MM.1S (cell line): ENCODE data around the gene COL20A1.
"Not testable (repeated sequence)": the region's sequence is repeated elsewhere in the genome, so short reads cannot be mapped to it uniquely, and the experiment has no call there.

ENCODE experiments used
- DNase-seq: peaks from one replicate; pipeline ENCODE4 v3.0.0-alpha.2; 2015
- H2AFZ ChIP-seq: fragments of 300-600 bp; sonication (generic); 2 replicates; pipeline ENCODE4 v1.6.0; 2016; ENCODE audit warnings: antibody characterized with exemption, low read length
- H3F3A ChIP-seq: fragments of 300-600 bp; sonication (generic); 2 replicates; pipeline ENCODE4 v1.6.1; 2016; ENCODE audit warnings: mild to moderate bottlenecking, antibody characterized with exemption, low read length, moderate library complexity, mixed read lengths; ENCODE audit not compliant: insufficient read depth
- H3K27ac ChIP-seq: fragments of 300-600 bp; sonication (generic); 2 replicates; pipeline ENCODE4 v1.5.1; 2016; ENCODE audit warnings: mild to moderate bottlenecking, low read length
- H3K27me3 ChIP-seq: fragments of 300-600 bp; sonication (generic); replicated peaks from 2 replicates; pipeline ENCODE4 v1.6.0; 2016; ENCODE audit warnings: low read length; ENCODE audit not compliant: insufficient read depth
- H3K36me3 ChIP-seq: fragments of 300-600 bp; sonication (generic); replicated peaks from 2 replicates; pipeline ENCODE4 v1.6.1; 2016; ENCODE audit warnings: mild to moderate bottlenecking, low read length, mixed read lengths; ENCODE audit not compliant: insufficient read depth
- H3K4me1 ChIP-seq: fragments of 300-600 bp; sonication (generic); 2 replicates; pipeline ENCODE4 v1.6.1; 2016; ENCODE audit warnings: low read length, mixed read lengths
- H3K4me2 ChIP-seq: fragments of 300-600 bp; sonication (generic); 2 replicates; pipeline ENCODE4 v1.6.0; 2016; ENCODE audit warnings: low read depth, low read length
- H3K4me3 ChIP-seq: fragments of 300-600 bp; sonication (generic); 2 replicates; pipeline ENCODE4 v1.5.1; 2016; ENCODE audit warnings: low read length, mixed read lengths
- H3K79me2 ChIP-seq: fragments of 300-600 bp; sonication (generic); 2 replicates; pipeline ENCODE4 v1.6.1; 2016; ENCODE audit warnings: mixed run types, low read length, mixed read lengths
- H3K9ac ChIP-seq: fragments of 300-600 bp; sonication (generic); 2 replicates; pipeline ENCODE4 v1.6.1; 2016; ENCODE audit warnings: low read length, mixed read lengths
- H3K9me2 ChIP-seq: fragments of 300-600 bp; sonication (generic); replicated peaks from 2 replicates; pipeline ENCODE4 v1.6.1; 2016; ENCODE audit warnings: mild to moderate bottlenecking, low read length, mixed read lengths; ENCODE audit not compliant: insufficient read depth
- H3K9me3 ChIP-seq: fragments of 300-600 bp; sonication (generic); replicated peaks from 2 replicates; pipeline ENCODE4 v1.6.1; 2016; ENCODE audit warnings: mild to moderate bottlenecking, low read length, mixed read lengths; ENCODE audit not compliant: insufficient read depth
- H4K20me1 ChIP-seq: fragments of 300-600 bp; sonication (generic); 2 replicates; pipeline ENCODE4 v1.6.1; 2016; ENCODE audit warnings: mild to moderate bottlenecking, low read length, moderate library complexity, mixed read lengths; ENCODE audit not compliant: insufficient read depth
- EZH2 ChIP-seq: fragments of 300-600 bp; sonication (generic); optimal IDR thresholded peaks from 2 replicates; pipeline ENCODE3; 2017; ENCODE audit warnings: low read depth, mild to moderate bottlenecking, antibody characterized with exemption, low read length, mixed read lengths
- EZH2phosphoT487 ChIP-seq: fragments of 300-600 bp; sonication (generic); IDR thresholded peaks from 2 replicates; pipeline ENCODE4 v1.6.1; 2018; ENCODE audit warnings: antibody characterized with exemption, low read length
- TF ChIP-seq, protein P1 (sequence below): fragments of 300-600 bp; sonication (generic); IDR thresholded peaks from 2 replicates; pipeline ENCODE4 v1.5.1; 2016; ENCODE audit warnings: antibody characterized with exemption, low read length, mixed read lengths

Gene COL20A1

DNA sequence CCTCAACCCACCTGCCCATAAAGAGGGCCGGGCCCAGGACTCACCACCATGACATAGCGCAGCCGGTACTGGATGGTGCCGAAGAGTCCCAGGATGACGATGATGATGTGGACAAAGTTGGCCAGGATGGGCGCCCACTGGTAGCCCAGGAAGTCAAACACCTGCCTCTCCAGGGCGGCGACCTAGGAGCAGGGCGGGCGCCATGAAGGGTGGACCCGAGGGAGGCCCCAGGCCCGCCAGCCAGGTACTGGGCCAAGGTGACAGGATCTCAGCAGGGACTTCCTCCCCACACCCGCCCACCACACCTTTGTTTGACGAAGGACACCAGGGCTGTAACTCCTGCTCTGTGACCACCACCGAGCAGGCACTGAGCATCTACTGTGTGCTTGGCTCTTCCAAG lies 43.1 kb upstream of the COL20A1 start:
- Histone ChIP-seq H3K27ac (no peak overlapping the region), H3K4me1 (no peaks in the 10 kb centered on the region), H3K9ac (no peak overlapping the region), H3K27me3 (peaks cover 80% of the 10 kb centered on the region), H3K4me2 (no peak overlapping the region), H3K79me2 (no peaks in the 10 kb centered on the region), H3K36me3 (no peaks in the 10 kb centered on the region), H4K20me1 (no peaks in the 10 kb centered on the region), H3F3A (no peaks in the 10 kb centered on the region), H3K9me3 (no peaks in the 10 kb centered on the region), H3K4me3 (no peak overlapping the region), H2AFZ (no peak overlapping the region), H3K9me2 (no peaks in the 10 kb centered on the region)
- TF ChIP-seq EZH2phosphoT487: no peak
- TF ChIP-seq EZH2: no peak
- TF ChIP-seq, protein P1, sequence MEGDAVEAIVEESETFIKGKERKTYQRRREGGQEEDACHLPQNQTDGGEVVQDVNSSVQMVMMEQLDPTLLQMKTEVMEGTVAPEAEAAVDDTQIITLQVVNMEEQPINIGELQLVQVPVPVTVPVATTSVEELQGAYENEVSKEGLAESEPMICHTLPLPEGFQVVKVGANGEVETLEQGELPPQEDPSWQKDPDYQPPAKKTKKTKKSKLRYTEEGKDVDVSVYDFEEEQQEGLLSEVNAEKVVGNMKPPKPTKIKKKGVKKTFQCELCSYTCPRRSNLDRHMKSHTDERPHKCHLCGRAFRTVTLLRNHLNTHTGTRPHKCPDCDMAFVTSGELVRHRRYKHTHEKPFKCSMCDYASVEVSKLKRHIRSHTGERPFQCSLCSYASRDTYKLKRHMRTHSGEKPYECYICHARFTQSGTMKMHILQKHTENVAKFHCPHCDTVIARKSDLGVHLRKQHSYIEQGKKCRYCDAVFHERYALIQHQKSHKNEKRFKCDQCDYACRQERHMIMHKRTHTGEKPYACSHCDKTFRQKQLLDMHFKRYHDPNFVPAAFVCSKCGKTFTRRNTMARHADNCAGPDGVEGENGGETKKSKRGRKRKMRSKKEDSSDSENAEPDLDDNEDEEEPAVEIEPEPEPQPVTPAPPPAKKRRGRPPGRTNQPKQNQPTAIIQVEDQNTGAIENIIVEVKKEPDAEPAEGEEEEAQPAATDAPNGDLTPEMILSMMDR: no peak
- no peak for DNase-seq

DNA sequence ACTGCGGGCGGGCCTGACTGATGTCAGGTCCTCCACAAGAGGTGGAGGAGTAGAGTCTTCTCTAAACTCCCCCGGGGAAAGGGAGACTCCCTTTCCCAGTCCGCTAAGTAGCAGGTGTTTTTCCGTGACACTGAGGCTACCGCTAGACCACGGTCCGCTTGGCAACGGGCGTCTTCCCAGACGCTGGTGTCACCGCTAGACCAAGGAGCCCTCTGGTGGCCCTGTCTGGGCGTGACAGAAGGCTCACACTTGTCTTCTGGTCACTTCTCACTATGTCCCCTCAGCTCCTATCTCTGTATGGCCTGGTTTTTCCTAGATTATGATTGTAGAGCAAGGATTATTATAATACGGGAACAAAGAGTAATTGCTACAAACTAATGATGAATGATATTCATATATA lies 41.6 kb upstream of the COL20A1 start:
- H3K36me3 ChIP-seq, H3K4me2 ChIP-seq, H3K27ac ChIP-seq, H3K9me3 ChIP-seq, H3F3A ChIP-seq, H3K4me3 ChIP-seq, H3K9me2 ChIP-seq, H3K4me1 ChIP-seq, H4K20me1 ChIP-seq, DNase-seq, H2AFZ ChIP-seq, H3K79me2 ChIP-seq, H3K9ac ChIP-seq: not testable (repeated sequence)
- H3K27me3 ChIP-seq: peaks cover 82% of the 10 kb centered on the region
- TF ChIP-seq, protein P1: peak; percentile 19

DNA sequence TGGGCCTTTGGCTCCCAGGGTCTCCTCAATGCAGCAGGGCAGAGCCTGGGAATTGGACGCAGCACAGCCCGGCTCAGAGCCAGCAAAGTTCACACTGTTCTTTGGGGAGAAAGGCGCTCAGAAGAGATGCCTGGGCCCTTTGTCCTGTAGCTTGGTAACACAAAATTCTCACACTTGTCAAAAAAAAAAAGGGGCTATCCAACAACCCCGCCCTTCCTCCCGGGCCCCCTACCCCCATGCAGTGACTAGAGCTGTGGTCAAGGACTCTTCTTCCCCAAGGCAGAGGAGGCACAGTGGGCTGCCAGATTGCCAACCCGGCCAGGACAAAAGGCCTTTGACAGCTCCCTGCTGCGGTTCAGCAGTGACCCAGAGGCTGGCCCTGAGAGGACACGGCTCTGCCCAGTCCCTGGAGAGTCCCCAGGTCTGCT lies 40.7 kb upstream of the COL20A1 start:
- Histone ChIP-seq H2AFZ (no peak overlapping the region), H4K20me1 (no peaks in the 10 kb centered on the region), H3K79me2 (no peaks in the 10 kb centered on the region), H3K9me2 (no peaks in the 10 kb centered on the region), H3K36me3 (no peaks in the 10 kb centered on the region), H3K27ac (no peak overlapping the region), H3K9ac (no peak overlapping the region), H3K27me3 (peaks cover 82% of the 10 kb centered on the region), H3K4me2 (no peak overlapping the region), H3F3A (no peaks in the 10 kb centered on the region), H3K9me3 (no peaks in the 10 kb centered on the region), H3K4me1 (no peaks in the 10 kb centered on the region), H3K4me3 (no peak overlapping the region)
- TF ChIP-seq EZH2phosphoT487 (no peak), EZH2 (no peak)
- TF ChIP-seq, protein P1: no peak
- no peak for DNase-seq

DNA sequence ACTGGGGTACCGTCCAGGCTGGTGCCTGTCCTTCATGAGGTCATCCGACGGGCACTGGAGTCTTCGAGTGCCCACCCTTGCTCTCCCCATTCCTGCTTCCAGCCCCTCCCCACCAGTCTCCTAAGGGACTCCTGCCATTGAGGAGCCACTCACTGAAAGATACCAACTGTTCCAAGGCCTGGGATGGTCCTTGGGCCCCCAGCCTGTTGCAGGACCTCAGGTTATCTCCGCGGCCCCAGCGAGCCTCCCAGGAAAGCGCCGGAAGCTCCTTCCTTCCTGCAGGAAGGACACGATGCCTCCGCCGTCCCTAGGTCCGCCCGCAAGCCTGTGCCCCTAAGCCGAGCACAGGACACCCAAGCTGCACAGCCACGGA lies 39.9 kb upstream of the COL20A1 start:
- Histone ChIP-seq H3K4me3 (no peak overlapping the region), H4K20me1 (no peaks in the 10 kb centered on the region), H3K4me2 (no peak overlapping the region), H2AFZ (no peak overlapping the region), H3K4me1 (no peaks in the 10 kb centered on the region), H3K9ac (no peak overlapping the region), H3K27ac (no peak overlapping the region), H3K36me3 (no peaks in the 10 kb centered on the region), H3K9me3 (no peaks in the 10 kb centered on the region), H3K9me2 (no peaks in the 10 kb centered on the region), H3K27me3 (peaks cover 81% of the 10 kb centered on the region), H3F3A (no peaks in the 10 kb centered on the region), H3K79me2 (no peaks in the 10 kb centered on the region)
- TF ChIP-seq EZH2phosphoT487: no peak
- TF ChIP-seq, protein P1: no peak
- no peak for TF ChIP-seq EZH2
- no peak for DNase-seq
